Left ventricle myocardium inferior (tissue), 1 donor: Measurements from ENCODE around the gene RRAS. TPM values are rescaled to one million over a fixed set of nuclear protein-coding genes. Genes with fewer than 3 reads are reported as not detected.
"Not testable (repeated sequence)": the region's sequence is repeated elsewhere in the genome, so short reads cannot be mapped to it uniquely, and the experiment has no call there.

Experiments used
- DNase-seq: peaks from one replicate; pipeline ENCODE4 v3.0.0-alpha.2; 2020
- H3K27ac ChIP-seq: fragments of 200-600 bp; replicated peaks from 2 replicates; pipeline ENCODE4 v1.8.0; 2021
- H3K27me3 ChIP-seq: fragments of 200-600 bp; 2 replicates; pipeline ENCODE4 v1.8.0; 2021; ENCODE audit warnings: low read depth
- H3K36me3 ChIP-seq: fragments of 200-600 bp; 2 replicates; pipeline ENCODE4 v1.8.0; 2021
- H3K4me1 ChIP-seq: fragments of 200-600 bp; 2 replicates; pipeline ENCODE4 v1.8.0; 2021
- H3K4me3 ChIP-seq: fragments of 200-600 bp; 2 replicates; pipeline ENCODE4 v1.8.0; 2021; ENCODE audit warnings: mild to moderate bottlenecking, moderate library complexity
- H3K9me3 ChIP-seq: fragments of 200-600 bp; replicated peaks from 2 replicates; pipeline ENCODE4 v1.8.0; 2021
- CTCF ChIP-seq: fragments of 200-600 bp; IDR thresholded peaks from 2 replicates; pipeline ENCODE4 v1.8.0; 2021; ENCODE audit warnings: antibody characterized with exemption, mild to moderate bottlenecking, borderline replicate concordance
- intact Hi-C: fragments of 100-400 bp; cut with micrococcal nuclease; formaldehyde crosslinking; loops from one replicate; pipeline ENCODE4 v1.11.0; 2022
- total RNA-seq: library from RNA; stranded (reverse); fragmentation: NEBNext Ultra II Directional; extraction: Animal tissue kit (Norgen Biotek cat#: 25700); gene quantifications from one replicate; pipeline ENCODE4 v1.2.1, GENCODE V29; 2021
- donor health status: DM: no; HTN: yes; CAD: no; lungs with severe emphysema.

Gene RRAS
- total RNA-seq, 1 donor from 2014 or later = 116 TPM

DNA sequence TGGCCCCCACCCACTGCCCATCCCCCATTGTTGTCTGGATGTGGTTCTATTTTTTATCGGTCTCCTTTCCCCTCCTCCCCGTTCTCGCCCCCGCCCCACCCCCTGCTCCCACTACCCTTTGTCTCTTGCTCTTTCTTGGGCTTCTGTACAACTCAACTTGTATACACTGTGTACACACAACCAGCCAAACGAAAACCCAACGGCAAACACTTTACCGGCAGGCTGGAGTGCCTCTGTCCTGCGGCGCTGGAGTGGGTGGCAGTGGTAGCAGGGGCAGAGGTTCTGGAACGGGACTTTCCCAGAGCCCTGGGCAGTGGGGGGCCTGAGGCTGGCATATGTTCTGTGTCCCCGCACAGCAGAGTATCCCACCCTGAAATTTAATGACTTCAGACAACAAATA is 13.7 kb downstream of the RRAS start:
- Histone ChIP-seq H3K9me3 (no peaks in the 10 kb centered on the region), H3K4me3 (no peak overlapping the region), H3K27ac (no peak overlapping the region), H3K36me3 (peaks cover 40% of the 10 kb centered on the region), H3K4me1 (peaks cover 16% of the 10 kb centered on the region), H3K27me3 (no peaks in the 10 kb centered on the region)
- DNase-seq = no peak
- TF ChIP-seq CTCF = no peak
- intact Hi-C loops = no loop called here

DNA sequence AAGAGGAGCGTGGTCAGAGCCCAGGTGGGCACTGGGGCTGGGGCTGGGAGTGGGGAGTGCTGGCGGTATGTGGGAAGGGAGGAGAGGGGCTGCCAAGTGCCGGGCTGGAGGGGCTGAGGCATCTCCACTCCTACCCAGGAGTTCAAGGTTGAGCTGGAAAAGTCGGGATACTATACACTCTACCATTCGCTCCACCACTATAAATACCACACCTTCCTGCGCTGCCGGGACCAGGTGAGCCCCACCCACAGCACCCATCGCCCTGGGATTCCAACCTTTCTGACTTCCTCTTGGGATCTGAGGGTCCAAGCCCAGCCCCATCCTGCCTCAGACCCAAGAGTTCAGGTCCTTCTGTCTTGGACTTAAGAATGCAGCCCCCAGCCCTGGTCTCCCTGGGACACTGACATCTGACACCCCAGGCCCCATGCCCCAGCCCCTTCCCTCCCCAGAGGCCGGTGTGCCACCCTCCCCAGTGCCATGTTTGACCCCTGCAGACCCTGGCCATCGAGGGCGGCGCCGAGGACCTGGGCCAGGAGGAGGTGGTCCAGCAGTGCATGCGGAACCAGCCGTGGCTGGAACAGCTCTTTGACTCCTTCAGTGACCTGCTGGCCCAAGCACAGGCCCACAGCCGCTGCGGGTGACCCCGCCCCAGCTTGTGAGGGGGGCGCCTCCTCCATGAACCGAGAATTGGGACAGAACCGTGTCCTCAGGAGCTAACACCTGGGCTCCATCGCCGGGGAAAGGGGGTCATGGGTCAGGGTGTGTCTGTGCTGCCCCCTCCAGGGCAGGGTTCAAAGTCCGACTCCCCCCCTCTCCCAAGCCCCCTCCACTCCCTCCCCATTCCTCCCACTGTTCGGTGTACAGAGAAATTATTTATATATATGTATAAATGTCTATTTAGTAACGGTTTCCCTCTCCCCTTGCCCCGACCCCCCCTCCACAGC is 14.7 kb downstream of the RRAS start:
- no peak for DNase-seq

GRCh38 chr19:49617860-49618259 is 22.1 kb downstream of the RRAS start:
- H3K4me3 ChIP-seq, H3K9me3 ChIP-seq, H3K27me3 ChIP-seq, intact Hi-C loops, H3K27ac ChIP-seq, DNase-seq: not testable (repeated sequence)
- peaks cover 18% of the 10 kb centered on the region for H3K4me1 ChIP-seq
- peaks cover 72% of the 10 kb centered on the region for H3K36me3 ChIP-seq

More for the DNA sequence above, 14.7 kb downstream of the RRAS start:
- H3K4me1 ChIP-seq = peaks cover 9% of the 10 kb centered on the region
- no peak overlapping the region for H3K4me3 ChIP-seq
- no peaks in the 10 kb centered on the region for H3K9me3 ChIP-seq
- TF ChIP-seq CTCF = no peak
- intact Hi-C loops = no loop called here
- no peaks in the 10 kb centered on the region for H3K27me3 ChIP-seq
- H3K36me3 ChIP-seq = peaks cover 43% of the 10 kb centered on the region
- H3K27ac ChIP-seq = no peak overlapping the region

- Histone ChIP-seq H3K9me3 (peaks cover 5% of the 10 kb centered on the region), H3K4me1 (peaks cover 27% of the 10 kb centered on the region), H3K27ac (no peak overlapping the region), H3K27me3 (no peaks in the 10 kb centered on the region), H3K4me3 (no peak overlapping the region), H3K36me3 (peaks cover 66% of the 10 kb centered on the region)
- intact Hi-C loops = no loop called here
- no peak for DNase-seq
- TF ChIP-seq CTCF = no peak
These were observed 23.0 kb downstream of the RRAS start for GRCh38 chr19:49616945-49617344.

- H3K27me3 ChIP-seq = no peaks in the 10 kb centered on the region
- peaks cover 5% of the 10 kb centered on the region for H3K9me3 ChIP-seq
- intact Hi-C loops = no loop called here
- H3K4me1 ChIP-seq = peaks cover 27% of the 10 kb centered on the region
- no peak overlapping the region for H3K4me3 ChIP-seq
- DNase-seq = no peak
- no peak overlapping the region for H3K27ac ChIP-seq
- TF ChIP-seq CTCF = no peak
- H3K36me3 ChIP-seq = peaks cover 63% of the 10 kb centered on the region
These were observed 23.4 kb downstream of the RRAS start for GRCh38 chr19:49616532-49616931.

- DNase-seq = no peak
- Histone ChIP-seq H3K4me1 (peaks cover 27% of the 10 kb centered on the region), H3K9me3 (peaks cover 5% of the 10 kb centered on the region), H3K27ac (no peak overlapping the region), H3K36me3 (peaks cover 63% of the 10 kb centered on the region), H3K27me3 (no peaks in the 10 kb centered on the region), H3K4me3 (no peak overlapping the region)
- intact Hi-C loops = no loop called here
- TF ChIP-seq CTCF = no peak
These were observed 24.1 kb downstream of the RRAS start for GRCh38 chr19:49615861-49616260.
